MM.1S (cell line): ENCODE data around the gene SPAST.
"Not testable (repeated sequence)": the region's sequence is repeated elsewhere in the genome, so short reads cannot be mapped to it uniquely, and the experiment has no call there.

Experiments
- DNase-seq: peaks from one replicate; pipeline ENCODE4 v3.0.0-alpha.2; 2015
- H2AFZ ChIP-seq: fragments of 300-600 bp; sonication (generic); 2 replicates; pipeline ENCODE4 v1.6.0; 2016; ENCODE audit warnings: antibody characterized with exemption, low read length
- H3F3A ChIP-seq: fragments of 300-600 bp; sonication (generic); 2 replicates; pipeline ENCODE4 v1.6.1; 2016; ENCODE audit warnings: mild to moderate bottlenecking, antibody characterized with exemption, low read length, moderate library complexity, mixed read lengths; ENCODE audit not compliant: insufficient read depth
- H3K27ac ChIP-seq: fragments of 300-600 bp; sonication (generic); 2 replicates; pipeline ENCODE4 v1.5.1; 2016; ENCODE audit warnings: mild to moderate bottlenecking, low read length
- H3K27me3 ChIP-seq: fragments of 300-600 bp; sonication (generic); replicated peaks from 2 replicates; pipeline ENCODE4 v1.6.0; 2016; ENCODE audit warnings: low read length; ENCODE audit not compliant: insufficient read depth
- H3K36me3 ChIP-seq: fragments of 300-600 bp; sonication (generic); replicated peaks from 2 replicates; pipeline ENCODE4 v1.6.1; 2016; ENCODE audit warnings: mild to moderate bottlenecking, low read length, mixed read lengths; ENCODE audit not compliant: insufficient read depth
- H3K4me1 ChIP-seq: fragments of 300-600 bp; sonication (generic); 2 replicates; pipeline ENCODE4 v1.6.1; 2016; ENCODE audit warnings: low read length, mixed read lengths
- H3K4me2 ChIP-seq: fragments of 300-600 bp; sonication (generic); 2 replicates; pipeline ENCODE4 v1.6.0; 2016; ENCODE audit warnings: low read depth, low read length
- H3K4me3 ChIP-seq: fragments of 300-600 bp; sonication (generic); 2 replicates; pipeline ENCODE4 v1.5.1; 2016; ENCODE audit warnings: low read length, mixed read lengths
- H3K79me2 ChIP-seq: fragments of 300-600 bp; sonication (generic); 2 replicates; pipeline ENCODE4 v1.6.1; 2016; ENCODE audit warnings: mixed run types, low read length, mixed read lengths
- H3K9ac ChIP-seq: fragments of 300-600 bp; sonication (generic); 2 replicates; pipeline ENCODE4 v1.6.1; 2016; ENCODE audit warnings: low read length, mixed read lengths
- H3K9me2 ChIP-seq: fragments of 300-600 bp; sonication (generic); replicated peaks from 2 replicates; pipeline ENCODE4 v1.6.1; 2016; ENCODE audit warnings: mild to moderate bottlenecking, low read length, mixed read lengths; ENCODE audit not compliant: insufficient read depth
- H3K9me3 ChIP-seq: fragments of 300-600 bp; sonication (generic); replicated peaks from 2 replicates; pipeline ENCODE4 v1.6.1; 2016; ENCODE audit warnings: mild to moderate bottlenecking, low read length, mixed read lengths; ENCODE audit not compliant: insufficient read depth
- H4K20me1 ChIP-seq: fragments of 300-600 bp; sonication (generic); 2 replicates; pipeline ENCODE4 v1.6.1; 2016; ENCODE audit warnings: mild to moderate bottlenecking, low read length, moderate library complexity, mixed read lengths; ENCODE audit not compliant: insufficient read depth
- CTCF ChIP-seq: fragments of 300-600 bp; sonication (generic); IDR thresholded peaks from 2 replicates; pipeline ENCODE4 v1.5.1; 2016; ENCODE audit warnings: antibody characterized with exemption, low read length, mixed read lengths
- EZH2 ChIP-seq: fragments of 300-600 bp; sonication (generic); optimal IDR thresholded peaks from 2 replicates; pipeline ENCODE3; 2017; ENCODE audit warnings: low read depth, mild to moderate bottlenecking, antibody characterized with exemption, low read length, mixed read lengths
- EZH2phosphoT487 ChIP-seq: fragments of 300-600 bp; sonication (generic); IDR thresholded peaks from 2 replicates; pipeline ENCODE4 v1.6.1; 2018; ENCODE audit warnings: antibody characterized with exemption, low read length

Gene SPAST

GRCh38 chr2:32039447-32040219, 23.7 kb upstream of the SPAST start, which contains the start of gene DPY30:
Gene DPY30, minus strand, starts transcription at chr2:32039805. Its CDS starts 349 bp downstream, at chr2:32039456.
- TF ChIP-seq CTCF (no peak), EZH2phosphoT487 (no peak), EZH2 (no peak)

GRCh38 chr2:32043561-32043960, 19.8 kb upstream of the SPAST start:
- no peaks in the 10 kb centered on the region for H3K9me3 ChIP-seq
- peaks cover 9% of the 10 kb centered on the region for H3K79me2 ChIP-seq
- no peak overlapping the region for H3K9ac ChIP-seq
- H3F3A ChIP-seq: peaks cover 8% of the 10 kb centered on the region
- H3K4me1 ChIP-seq: peaks cover 6% of the 10 kb centered on the region; the same call in 1 of the 2 replicates
- no peaks in the 10 kb centered on the region for H4K20me1 ChIP-seq
- no peaks in the 10 kb centered on the region for H3K36me3 ChIP-seq
- DNase-seq: no peak
- no peaks in the 10 kb centered on the region for H3K9me2 ChIP-seq
- no peak overlapping the region for H2AFZ ChIP-seq
- H3K27ac ChIP-seq: no peak overlapping the region
- no peak overlapping the region for H3K4me3 ChIP-seq
- no peaks in the 10 kb centered on the region for H3K27me3 ChIP-seq
- TF ChIP-seq EZH2phosphoT487 (no peak), CTCF (no peak), EZH2 (no peak)
- no peak overlapping the region for H3K4me2 ChIP-seq

More at GRCh38 chr2:32039447-32040219, 23.7 kb upstream of the SPAST start, which contains the start of gene DPY30:
- Histone ChIP-seq H3K9me3 (no peaks in the 10 kb centered on the region), H3K27me3 (no peaks in the 10 kb centered on the region), H3F3A (peaks cover 8% of the 10 kb centered on the region), H3K4me3 (peak within 1 kb of the TSS; percentile 66), H3K36me3 (no peaks in the 10 kb centered on the region), H2AFZ (peak within 1 kb of the TSS; percentile 98), H3K79me2 (peaks cover 11% of the 10 kb centered on the region), H3K27ac (peak within 1 kb of the TSS; percentile 61; the same call in 1 of the 2 replicates), H3K9me2 (no peaks in the 10 kb centered on the region), H4K20me1 (no peaks in the 10 kb centered on the region), H3K4me1 (peaks cover 6% of the 10 kb centered on the region; the same call in 1 of the 2 replicates), H3K4me2 (peak within 1 kb of the TSS; percentile 91), H3K9ac (peak within 1 kb of the TSS; percentile 58)
- DNase-seq: peak; percentile 94

GRCh38 chr2:32051836-32052439, 11.4 kb upstream of the SPAST start:
- Histone ChIP-seq H3K4me2 (no peak overlapping the region), H2AFZ (no peak overlapping the region), H3K27ac (no peak overlapping the region), H3K36me3 (no peaks in the 10 kb centered on the region), H3K9me3 (no peaks in the 10 kb centered on the region), H3K27me3 (no peaks in the 10 kb centered on the region), H3K9me2 (no peaks in the 10 kb centered on the region), H3K4me3 (no peak overlapping the region), H3F3A (no peaks in the 10 kb centered on the region), H3K79me2 (no peaks in the 10 kb centered on the region), H3K4me1 (no peaks in the 10 kb centered on the region), H3K9ac (no peak overlapping the region), H4K20me1 (no peaks in the 10 kb centered on the region)
- no peak for TF ChIP-seq CTCF
- TF ChIP-seq EZH2phosphoT487: no peak
- no peak for DNase-seq

GRCh38 chr2:32054583-32054982, 8.8 kb upstream of the SPAST start:
- H3K79me2 ChIP-seq, H3F3A ChIP-seq, H3K9me2 ChIP-seq, H3K36me3 ChIP-seq, H3K27ac ChIP-seq, H3K4me1 ChIP-seq, H3K4me2 ChIP-seq, DNase-seq, H3K9me3 ChIP-seq, H2AFZ ChIP-seq, H3K4me3 ChIP-seq, H4K20me1 ChIP-seq, H3K9ac ChIP-seq, H3K27me3 ChIP-seq: not testable (repeated sequence)
